ENCODE data around the gene ZCCHC14. TPM values are rescaled to one million over a fixed set of nuclear protein-coding genes. Genes with fewer than 3 reads are reported as not detected.

ZCCHC14 gene
- total RNA-seq, 1 experiment from 2014 or later = 33.1 TPM

DNA sequence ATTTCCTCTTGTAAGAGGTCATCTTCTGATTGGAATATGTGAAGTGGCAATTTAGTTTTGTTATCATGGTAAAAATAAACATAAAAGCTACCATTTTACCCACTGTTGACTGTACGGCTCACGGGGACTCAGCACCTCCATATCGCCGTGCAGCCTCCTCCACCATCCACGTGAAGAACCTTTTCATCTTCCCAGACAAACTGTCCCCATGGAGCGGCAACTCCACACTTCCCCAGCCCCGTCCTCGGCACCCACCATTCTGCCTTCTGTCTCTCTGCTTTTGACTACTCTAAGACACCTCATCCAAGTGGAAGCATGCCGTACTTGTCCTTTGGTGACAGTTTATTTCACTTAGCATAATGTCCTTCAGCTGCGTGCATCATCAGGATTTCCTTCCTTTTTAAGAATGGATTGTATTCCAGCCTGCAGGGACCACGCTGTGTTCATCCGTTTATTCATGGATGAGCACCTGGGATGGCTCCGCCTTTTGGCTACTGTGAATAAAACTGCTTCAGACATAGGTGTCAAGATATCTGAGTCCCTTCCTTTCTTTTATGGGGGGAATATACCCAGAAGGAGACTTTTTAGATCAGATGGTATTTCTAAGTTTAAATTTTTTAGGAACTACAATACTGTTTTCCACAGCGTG, 123.6 kb downstream of the ZCCHC14 start:
- Histone ChIP-seq H3K27me3 (replicated peaks; ENCODE audit: control insufficient read depth, insufficient read depth, low read length) (no peaks in the 10 kb centered on the region), H3K9me3 (no peaks in the 10 kb centered on the region), H3K4me3 (ENCODE audit: low read depth, low read length) (no peak overlapping the region), H3K4me1 (no peaks in the 10 kb centered on the region), H3K36me3 (ENCODE audit: control insufficient read depth, insufficient read depth, low read length) (no peaks in the 10 kb centered on the region)
- BruUV-seq (replicated peaks) = no TSS peak
- Mint-ChIP-seq H3K27me3 (ENCODE audit: insufficient read depth, unreplicated experiment) (no peaks in the 10 kb centered on the region), H3K4me3 (ENCODE audit: unreplicated experiment) (no peak overlapping the region), H3K4me1 (ENCODE audit: low read depth, unreplicated experiment) (peaks cover 6% of the 10 kb centered on the region), H3K9me3 (ENCODE audit: unreplicated experiment) (no peaks in the 10 kb centered on the region), H3K36me3 (ENCODE audit: insufficient read depth, unreplicated experiment) (peaks cover 24% of the 10 kb centered on the region), H3K27ac (ENCODE audit: unreplicated experiment) (no peak overlapping the region)
- TF ChIP-seq CTCF (IDR thresholded peaks at IDR 0.05; ENCODE audit: insufficient read depth in 1 of 2, low read depth in 1 of 2, low read length in 1 of 2, severe bottlenecking in 1 of 2, unreplicated experiment in 1 of 2) = no peak
- CTCF ChIA-PET = interaction anchor here (1.4 kb wide), 1 partner anchor 11 kb away, joined by 6 read pairs; no protein-coding TSS in a partner anchor
- POLR2A ChIA-PET = interaction anchor here (0.6 kb wide), 1 partner anchor 9 kb away, joined by 6 read pairs; no protein-coding TSS in a partner anchor
- intact Hi-C loops (cut with micrococcal nuclease; ENCODE audit: unreplicated experiment) = no loop called here
- no peak for DNase-seq

DNA sequence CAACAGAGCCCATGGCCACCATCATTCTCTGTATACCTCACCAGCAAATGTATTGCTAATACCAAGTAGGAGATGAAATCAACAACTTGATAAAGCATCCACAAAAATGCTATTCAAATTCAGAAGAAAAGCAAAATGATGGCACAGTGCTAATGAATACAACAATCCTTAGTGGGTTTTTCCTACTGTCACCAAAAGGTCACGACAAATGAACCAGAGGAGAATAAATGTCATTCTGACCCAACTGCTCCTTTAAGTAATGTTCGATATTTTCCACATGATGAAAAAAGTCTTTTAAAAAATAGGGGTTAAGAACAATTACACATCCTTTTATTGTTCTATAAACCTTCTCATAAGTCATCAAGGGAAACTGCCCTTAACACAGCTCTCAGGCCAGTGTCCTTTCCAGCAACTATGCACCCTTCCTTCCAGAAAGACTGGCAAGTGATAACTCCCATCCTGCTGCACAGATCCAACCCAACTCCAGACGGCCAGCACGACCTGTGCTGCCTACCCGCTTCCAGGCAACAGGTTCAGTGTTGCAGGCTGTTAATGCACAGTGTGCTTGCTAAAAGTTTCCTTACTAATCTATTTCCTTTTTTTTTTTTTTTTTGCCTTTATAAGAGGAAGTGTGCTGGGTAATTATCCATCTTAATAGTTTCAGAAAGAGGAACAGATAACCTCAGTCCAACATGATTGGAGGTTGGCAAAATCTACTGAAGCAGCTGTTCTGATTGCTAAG, 124.6 kb downstream of the ZCCHC14 start:
- H3K4me3 ChIP-seq (ENCODE audit: low read depth, low read length) = no peak overlapping the region
- no peak for DNase-seq
- no peaks in the 10 kb centered on the region for H3K36me3 ChIP-seq (ENCODE audit: control insufficient read depth, insufficient read depth, low read length)
- Mint-ChIP-seq H3K4me3 (ENCODE audit: unreplicated experiment) (no peak overlapping the region), H3K27me3 (ENCODE audit: insufficient read depth, unreplicated experiment) (no peaks in the 10 kb centered on the region), H3K36me3 (ENCODE audit: insufficient read depth, unreplicated experiment) (peaks cover 28% of the 10 kb centered on the region), H3K9me3 (ENCODE audit: unreplicated experiment) (no peaks in the 10 kb centered on the region), H3K27ac (ENCODE audit: unreplicated experiment) (no peak overlapping the region), H3K4me1 (ENCODE audit: low read depth, unreplicated experiment) (no peaks in the 10 kb centered on the region)
- no peaks in the 10 kb centered on the region for H3K27me3 ChIP-seq (replicated peaks; ENCODE audit: control insufficient read depth, insufficient read depth, low read length)
- BruUV-seq (replicated peaks) = no TSS peak
- POLR2A ChIA-PET = no interaction called here
- H3K9me3 ChIP-seq = no peaks in the 10 kb centered on the region
- no peak for TF ChIP-seq CTCF (IDR thresholded peaks at IDR 0.05; ENCODE audit: insufficient read depth in 1 of 2, low read depth in 1 of 2, low read length in 1 of 2, severe bottlenecking in 1 of 2, unreplicated experiment in 1 of 2)
- intact Hi-C loops (cut with micrococcal nuclease; ENCODE audit: unreplicated experiment) = no loop called here
- CTCF ChIA-PET = no interaction called here
- no peaks in the 10 kb centered on the region for H3K4me1 ChIP-seq

GRCh38 chr16:87367529-87367928, 125.3 kb downstream of the ZCCHC14 start:
- H3K4me1 ChIP-seq = no peaks in the 10 kb centered on the region
- H3K4me1 Mint-ChIP-seq (ENCODE audit: low read depth, unreplicated experiment) = no peaks in the 10 kb centered on the region
- DNase-seq = no peak
- POLR2A ChIA-PET = no interaction called here
- no peaks in the 10 kb centered on the region for H3K27me3 Mint-ChIP-seq (ENCODE audit: insufficient read depth, unreplicated experiment)
- H3K27ac Mint-ChIP-seq (ENCODE audit: unreplicated experiment) = peak overlapping the region; percentile 45
- no peaks in the 10 kb centered on the region for H3K9me3 Mint-ChIP-seq (ENCODE audit: unreplicated experiment)
- no peaks in the 10 kb centered on the region for H3K36me3 ChIP-seq (ENCODE audit: control insufficient read depth, insufficient read depth, low read length)
- intact Hi-C loops (cut with micrococcal nuclease; ENCODE audit: unreplicated experiment) = no loop called here
- no peak for TF ChIP-seq CTCF (IDR thresholded peaks at IDR 0.05; ENCODE audit: insufficient read depth in 1 of 2, low read depth in 1 of 2, low read length in 1 of 2, severe bottlenecking in 1 of 2, unreplicated experiment in 1 of 2)
- no TSS peak for BruUV-seq (replicated peaks)
- no peak overlapping the region for H3K4me3 Mint-ChIP-seq (ENCODE audit: unreplicated experiment)
- CTCF ChIA-PET = no interaction called here
- H3K27me3 ChIP-seq (replicated peaks; ENCODE audit: control insufficient read depth, insufficient read depth, low read length) = no peaks in the 10 kb centered on the region
- H3K4me3 ChIP-seq (ENCODE audit: low read depth, low read length) = no peak overlapping the region
- no peaks in the 10 kb centered on the region for H3K9me3 ChIP-seq
- H3K36me3 Mint-ChIP-seq (ENCODE audit: insufficient read depth, unreplicated experiment) = peaks cover 28% of the 10 kb centered on the region

All from Caco-2 (cell line).